HEK293 (cell line): Measurements from ENCODE around the gene STX10.

Source experiments
- EGR2 ChIP-seq: fragments of 450-650 bp; formaldehyde crosslinking; IDR thresholded peaks from 2 replicates; pipeline ENCODE4 v1.5.1; 2016; ENCODE audit warnings: low read depth, missing biosample characterization, missing genetic modification characterization
- GLIS2 ChIP-seq: fragments of 450-650 bp; formaldehyde crosslinking; IDR thresholded peaks from 2 replicates; pipeline ENCODE4 v1.5.1; 2016; ENCODE audit warnings: missing biosample characterization, missing genetic modification characterization
- IKZF3 ChIP-seq: fragments of 450-650 bp; IDR thresholded peaks from 2 replicates; pipeline ENCODE4 v1.5.0; 2018; ENCODE audit warnings: missing biosample characterization, mild to moderate bottlenecking, missing genetic modification characterization, moderate library complexity
- KLF16 ChIP-seq: fragments of 450-650 bp; formaldehyde crosslinking; IDR thresholded peaks from 2 replicates; pipeline ENCODE4 v1.5.1; 2017; ENCODE audit warnings: missing biosample characterization, missing genetic modification characterization
- KLF17 ChIP-seq: fragments of 450-650 bp; formaldehyde crosslinking; IDR thresholded peaks from 2 replicates; pipeline ENCODE4 v1.5.1; 2016; ENCODE audit warnings: missing biosample characterization, missing genetic modification characterization
- KLF9 ChIP-seq: fragments of 450-650 bp; formaldehyde crosslinking; IDR thresholded peaks from 2 replicates; pipeline ENCODE4 v1.5.1; 2016; ENCODE audit warnings: missing biosample characterization, missing genetic modification characterization, low read depth
- PRDM2 ChIP-seq: fragments of 450-650 bp; formaldehyde crosslinking; IDR thresholded peaks from 2 replicates; pipeline ENCODE4 v1.5.1; 2016; ENCODE audit warnings: missing biosample characterization, missing genetic modification characterization, borderline replicate concordance
- SP2 ChIP-seq: fragments of 450-650 bp; formaldehyde crosslinking; IDR thresholded peaks from 2 replicates; pipeline ENCODE4 v1.5.1; 2016; ENCODE audit warnings: missing biosample characterization, missing genetic modification characterization
- TRIM28 ChIP-seq: IDR thresholded peaks from 2 replicates; pipeline ENCODE4 v1.6.1; 2011; ENCODE audit warnings: low read length, control low read depth, borderline replicate concordance
- ZBTB20 ChIP-seq: fragments of 450-650 bp; formaldehyde crosslinking; IDR thresholded peaks from 2 replicates; pipeline ENCODE4 v1.5.1; 2016; ENCODE audit warnings: missing biosample characterization, missing genetic modification characterization
- ZBTB44 ChIP-seq: fragments of 450-650 bp; IDR thresholded peaks from 2 replicates; pipeline ENCODE4 v1.5.1; 2018; ENCODE audit warnings: missing biosample characterization, mild to moderate bottlenecking, missing genetic modification characterization
- ZEB2 ChIP-seq: fragments of 450-650 bp; formaldehyde crosslinking; IDR thresholded peaks from 2 replicates; pipeline ENCODE4 v1.5.1; 2016; ENCODE audit warnings: missing biosample characterization, missing genetic modification characterization
- ZNF138 ChIP-seq: fragments of 450-650 bp; formaldehyde crosslinking; IDR thresholded peaks from 2 replicates; pipeline ENCODE4 v1.5.1; 2016; ENCODE audit warnings: missing biosample characterization, missing genetic modification characterization, borderline replicate concordance
- ZNF2 ChIP-seq: fragments of 450-650 bp; formaldehyde crosslinking; IDR thresholded peaks from 2 replicates; pipeline ENCODE4 v1.5.1; 2016; ENCODE audit warnings: missing biosample characterization, missing genetic modification characterization
- ZNF24 ChIP-seq: fragments of 450-650 bp; formaldehyde crosslinking; IDR thresholded peaks from 2 replicates; pipeline ENCODE4 v1.5.1; 2016; ENCODE audit warnings: missing biosample characterization, missing genetic modification characterization
- ZNF416 ChIP-seq: fragments of 450-650 bp; formaldehyde crosslinking; IDR thresholded peaks from 2 replicates; pipeline ENCODE4 v1.5.1; 2016; ENCODE audit warnings: missing biosample characterization, missing genetic modification characterization
- ZNF596 ChIP-seq: fragments of 450-650 bp; IDR thresholded peaks from 2 replicates; pipeline ENCODE4 v1.5.0; 2018; ENCODE audit warnings: missing biosample characterization, mild to moderate bottlenecking, missing genetic modification characterization, moderate library complexity
- ZNF664 ChIP-seq: fragments of 450-650 bp; formaldehyde crosslinking; IDR thresholded peaks from 2 replicates; pipeline ENCODE4 v1.5.1; 2016; ENCODE audit warnings: missing biosample characterization, missing genetic modification characterization
- ZNF692 ChIP-seq: fragments of 450-650 bp; formaldehyde crosslinking; IDR thresholded peaks from 2 replicates; pipeline ENCODE4 v1.5.1; 2016; ENCODE audit warnings: missing biosample characterization, missing genetic modification characterization
- ZNF837 ChIP-seq: fragments of 450-650 bp; formaldehyde crosslinking; IDR thresholded peaks from 2 replicates; pipeline ENCODE4 v1.5.1; 2016; ENCODE audit warnings: missing biosample characterization, missing genetic modification characterization
- ZSCAN30 ChIP-seq: fragments of 450-650 bp; IDR thresholded peaks from 2 replicates; pipeline ENCODE4 v1.5.1; 2018; ENCODE audit warnings: missing biosample characterization, mild to moderate bottlenecking, missing genetic modification characterization, moderate library complexity
- ZXDB ChIP-seq: fragments of 450-650 bp; formaldehyde crosslinking; IDR thresholded peaks from 2 replicates; pipeline ENCODE4 v1.5.1; 2016; ENCODE audit warnings: missing biosample characterization, missing genetic modification characterization

STX10 gene

DNA sequence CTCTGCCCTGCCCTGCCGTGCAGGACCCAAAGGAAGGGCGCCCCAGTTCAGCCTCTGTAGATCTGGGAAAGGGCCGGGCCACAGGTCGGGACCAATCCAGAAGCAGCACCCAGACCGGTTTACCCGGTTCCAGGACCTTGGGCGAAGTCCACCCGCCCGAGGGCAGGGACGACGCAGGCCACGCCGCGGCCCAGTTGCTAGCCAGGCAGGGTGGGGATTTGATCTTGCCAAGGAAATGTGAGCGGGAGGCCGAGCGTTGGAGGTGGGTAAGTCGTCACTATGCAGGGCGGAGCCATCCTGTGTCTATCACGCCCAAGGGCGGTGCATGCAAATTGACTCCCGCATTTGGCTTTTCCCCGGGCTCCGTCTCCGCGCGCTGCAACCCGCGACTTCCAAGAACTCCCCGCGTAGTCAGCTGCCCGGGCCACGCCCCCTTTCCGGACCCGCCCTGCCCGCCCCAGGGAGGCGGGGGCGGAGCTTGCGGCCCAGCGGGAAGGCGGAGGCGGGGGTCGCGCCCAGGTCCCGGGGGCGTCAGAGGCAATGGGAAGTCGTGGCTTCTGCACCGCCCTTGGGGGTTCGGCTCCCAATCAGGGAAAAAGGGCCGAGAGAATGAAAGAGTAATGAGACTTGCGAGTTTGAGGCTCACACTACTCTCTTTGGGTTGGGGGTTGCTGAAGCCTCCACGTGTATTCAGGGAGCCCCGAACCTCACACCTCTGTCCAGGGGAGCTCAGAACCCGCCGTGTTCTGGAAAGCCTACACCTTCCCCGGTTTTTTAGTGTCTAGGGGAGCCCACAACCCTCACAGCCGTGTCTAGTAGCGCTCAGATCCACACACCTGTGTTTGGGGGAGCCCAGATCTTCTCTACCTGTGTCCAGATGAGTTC lies 12.8 kb upstream of the STX10 start (continued):
- TF ChIP-seq ZNF664 (tag by site-specific recombination): no peak
- TF ChIP-seq EGR2: peak; percentile 94
- no peak for TF ChIP-seq ZNF138 (tag by site-specific recombination)
- peak; percentile 99 for TF ChIP-seq IKZF3 (tag by site-specific recombination)
- peak; percentile 82 for TF ChIP-seq KLF16 (tag by site-specific recombination)
- TF ChIP-seq ZNF416 (tag by site-specific recombination): no peak
- TF ChIP-seq ZBTB44 (tag by site-specific recombination): 0 out of 2 replicates have a peak, but pooled peaks have one; percentile 60
- TF ChIP-seq KLF17 (tag by site-specific recombination): peak; percentile 59
- TF ChIP-seq ZNF24 (tag by site-specific recombination): peak; percentile 71; the same call in 1 of the 2 replicates
- TF ChIP-seq ZBTB20 (tag by site-specific recombination): peak; percentile 91
- TF ChIP-seq ZXDB: 0 out of 2 replicates have a peak, but pooled peaks have one; percentile 40
- peak; percentile 17; the same call in 1 of the 2 replicates for TF ChIP-seq ZSCAN30 (tag by site-specific recombination)
- no peak for TF ChIP-seq ZNF837 (tag by site-specific recombination)
- TF ChIP-seq ZNF2 (tag by site-specific recombination): peak; percentile 60
- no peak for TF ChIP-seq PRDM2 (tag by site-specific recombination)
- 0 out of 2 replicates have a peak, but pooled peaks have one; percentile 6 for TF ChIP-seq ZNF596
- TF ChIP-seq GLIS2 (tag by site-specific recombination): peak; percentile 76
- peak; percentile 92 for TF ChIP-seq SP2 (tag by site-specific recombination)
- peak; percentile 23; the same call in 1 of the 2 replicates for TF ChIP-seq ZNF692 (tag by site-specific recombination)
- TF ChIP-seq TRIM28: no peak
- TF ChIP-seq KLF9: peak; percentile 98
- TF ChIP-seq ZEB2 (tag by site-specific recombination): peak; percentile 60; the same call in 1 of the 2 replicates
